ENCODE measurements around the gene FUS.
"Not testable (repeated sequence)": the region's sequence is repeated elsewhere in the genome, so short reads cannot be mapped to it uniquely, and the experiment has no call there.

The FUS gene

GRCh38 chr16:31138621-31139578, 41.0 kb upstream of the FUS start:
- TF ChIP-seq POU6F1 (CRISPR knock-in tag; IDR thresholded peaks at IDR 0.05; ENCODE audit: borderline replicate concordance, low read depth) (no peak), ISL1 (CRISPR knock-in tag; IDR thresholded peaks at IDR 0.05) (no peak)
- peak; percentile 39 for ATAC-seq

- not testable (repeated sequence) for ATAC-seq
These were observed 38.9 kb upstream of the FUS start for GRCh38 chr16:31141071-31141469.

GRCh38 chr16:31141489-31142108, 38.3 kb upstream of the FUS start:
- peak; percentile 30 for ATAC-seq
- TF ChIP-seq CSRNP3 (CRISPR knock-in tag; IDR thresholded peaks at IDR 0.05) (no peak), ZFP30 (CRISPR knock-in tag; IDR thresholded peaks at IDR 0.05) (no peak), OSR1 (CRISPR knock-in tag; IDR thresholded peaks at IDR 0.05) (no peak), ESRRG (CRISPR knock-in tag; IDR thresholded peaks at IDR 0.05) (no peak), TCF4 (CRISPR knock-in tag; IDR thresholded peaks at IDR 0.05; ENCODE audit: borderline replicate concordance) (no peak), SNAI2 (CRISPR knock-in tag; IDR thresholded peaks at IDR 0.05) (no peak), BACH2 (CRISPR knock-in tag; IDR thresholded peaks at IDR 0.05; ENCODE audit: borderline replicate concordance) (no peak), ZFP3 (CRISPR knock-in tag; IDR thresholded peaks at IDR 0.05) (no peak), CREB5 (CRISPR knock-in tag; IDR thresholded peaks at IDR 0.05; ENCODE audit: low read depth) (no peak), TOX (CRISPR knock-in tag; IDR thresholded peaks at IDR 0.05; ENCODE audit: borderline replicate concordance) (no peak), ZC3H10 (CRISPR knock-in tag; IDR thresholded peaks at IDR 0.05) (no peak)

- no peak for TF ChIP-seq ESRRG (CRISPR knock-in tag; IDR thresholded peaks at IDR 0.05)
- TF ChIP-seq CREB5 (CRISPR knock-in tag; IDR thresholded peaks at IDR 0.05; ENCODE audit: low read depth), result no peak
- TF ChIP-seq ISL1 (CRISPR knock-in tag; IDR thresholded peaks at IDR 0.05), result no peak
- no peak for TF ChIP-seq POU6F1 (CRISPR knock-in tag; IDR thresholded peaks at IDR 0.05; ENCODE audit: borderline replicate concordance, low read depth)
- TF ChIP-seq TSHZ2 (CRISPR knock-in tag; IDR thresholded peaks at IDR 0.05), result 0 out of 2 replicates have a peak, but pooled peaks have one; percentile 52
- TF ChIP-seq ZNF70 (CRISPR knock-in tag; IDR thresholded peaks at IDR 0.05), result no peak
- no peak for TF ChIP-seq ARNTL (CRISPR knock-in tag; IDR thresholded peaks at IDR 0.05; ENCODE audit: borderline replicate concordance, low read depth)
- ATAC-seq, result peak; percentile 88
These were observed 37.6 kb upstream of the FUS start for GRCh38 chr16:31142109-31143010.
